Measurements from ENCODE around the gene IL1RAPL2.

DNA sequence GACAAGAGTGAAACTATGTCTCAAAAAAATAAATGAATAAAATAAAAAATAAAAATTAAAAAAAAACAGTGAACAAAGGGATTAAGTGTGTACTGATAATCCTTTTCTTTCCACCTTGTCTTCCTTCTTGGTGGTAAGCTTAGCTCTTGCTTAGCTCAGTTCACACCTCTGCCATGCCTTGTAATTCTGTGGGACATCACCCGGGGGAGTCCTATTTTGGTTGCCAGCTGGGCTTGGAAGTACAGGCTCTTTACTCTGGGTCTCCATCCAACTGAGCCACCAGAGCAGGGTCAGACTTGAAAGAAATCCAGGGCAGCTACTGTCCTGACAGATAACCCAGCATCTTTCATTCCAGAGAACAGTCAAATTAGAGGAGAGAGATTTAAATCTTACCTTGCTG is 858.7 kb downstream of the IL1RAPL2 start:
- TF ChIP-seq, protein P1, sequence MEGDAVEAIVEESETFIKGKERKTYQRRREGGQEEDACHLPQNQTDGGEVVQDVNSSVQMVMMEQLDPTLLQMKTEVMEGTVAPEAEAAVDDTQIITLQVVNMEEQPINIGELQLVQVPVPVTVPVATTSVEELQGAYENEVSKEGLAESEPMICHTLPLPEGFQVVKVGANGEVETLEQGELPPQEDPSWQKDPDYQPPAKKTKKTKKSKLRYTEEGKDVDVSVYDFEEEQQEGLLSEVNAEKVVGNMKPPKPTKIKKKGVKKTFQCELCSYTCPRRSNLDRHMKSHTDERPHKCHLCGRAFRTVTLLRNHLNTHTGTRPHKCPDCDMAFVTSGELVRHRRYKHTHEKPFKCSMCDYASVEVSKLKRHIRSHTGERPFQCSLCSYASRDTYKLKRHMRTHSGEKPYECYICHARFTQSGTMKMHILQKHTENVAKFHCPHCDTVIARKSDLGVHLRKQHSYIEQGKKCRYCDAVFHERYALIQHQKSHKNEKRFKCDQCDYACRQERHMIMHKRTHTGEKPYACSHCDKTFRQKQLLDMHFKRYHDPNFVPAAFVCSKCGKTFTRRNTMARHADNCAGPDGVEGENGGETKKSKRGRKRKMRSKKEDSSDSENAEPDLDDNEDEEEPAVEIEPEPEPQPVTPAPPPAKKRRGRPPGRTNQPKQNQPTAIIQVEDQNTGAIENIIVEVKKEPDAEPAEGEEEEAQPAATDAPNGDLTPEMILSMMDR (IDR thresholded peaks at IDR 0.05): no peak
- no peak for TF ChIP-seq POLR2A (IDR thresholded peaks at IDR 0.05)

Measured in thyroid gland (tissue), 4 donors.